DND-41 (cell line): ENCODE results near the gene CSRP2.

Source experiments
- ATAC-seq: fragments of 200-7000 bp; cut with Tn5 transposase; 3 replicates; pipeline ENCODE4 v1.9.1; 2021; ENCODE audit warnings: low read depth; ENCODE audit not compliant: insufficient read depth
- DNase-seq: peaks from one replicate; pipeline ENCODE4 v3.0.0-alpha.2; 2020
- H2AFZ ChIP-seq: 2 replicates; pipeline ENCODE4 v1.6.0; 2012; ENCODE audit warnings: low read depth, low read length
- H3K27ac ChIP-seq: 2 replicates; pipeline ENCODE4 v1.5.1; 2012; ENCODE audit warnings: low read length, inconsistent platforms
- H3K27me3 ChIP-seq: fragments of 200-600 bp; sonication (generic); 2 replicates; pipeline ENCODE4 v1.6.0; 2012; ENCODE audit warnings: low read length, mild to moderate bottlenecking, inconsistent platforms; ENCODE audit not compliant: insufficient read depth, poor library complexity
- H3K36me3 ChIP-seq: 2 replicates; pipeline ENCODE4 v1.5.1; 2012; ENCODE audit warnings: low read length, inconsistent platforms; ENCODE audit not compliant: insufficient read depth
- H3K4me1 ChIP-seq: 2 replicates; pipeline ENCODE4 v1.5.1; 2012; ENCODE audit warnings: mild to moderate bottlenecking, low read length; ENCODE audit not compliant: insufficient read depth
- H3K4me2 ChIP-seq: 2 replicates; pipeline ENCODE4 v1.6.0; 2012; ENCODE audit warnings: mild to moderate bottlenecking, moderate library complexity, low read length, inconsistent platforms; ENCODE audit not compliant: insufficient read depth
- H3K4me3 ChIP-seq, 2 experiments: fragments of 200-600 bp in 1 of 2; shearing (Covaris generic) in 1 of 2; 2 replicates each; pipeline ENCODE4 v1.5.1; 2012 to 2016; ENCODE audit warnings: inconsistent platforms in 2 of 2, low read length in 2 of 2, mild to moderate bottlenecking in 2 of 2, low read depth in 1 of 2, moderate library complexity in 1 of 2
- H3K79me2 ChIP-seq: 2 replicates; pipeline ENCODE4 v1.6.0; 2012; ENCODE audit warnings: low read length, inconsistent platforms; ENCODE audit not compliant: insufficient read depth
- H3K9ac ChIP-seq: 2 replicates; pipeline ENCODE4 v1.6.0; 2012; ENCODE audit warnings: low read depth, mild to moderate bottlenecking, inconsistent platforms, low read length, moderate library complexity
- H3K9me3 ChIP-seq: 2 replicates; pipeline ENCODE4 v1.5.1; 2012; ENCODE audit warnings: low read length, moderate library complexity, mild to moderate bottlenecking, inconsistent platforms; ENCODE audit not compliant: insufficient read depth, severe bottlenecking
- H4K20me1 ChIP-seq: 2 replicates; pipeline ENCODE4 v1.6.0; 2012; ENCODE audit warnings: low read length; ENCODE audit not compliant: insufficient read depth
- CTCF ChIP-seq: IDR thresholded peaks from 2 replicates; pipeline ENCODE4 v1.5.1; 2012; ENCODE audit warnings: borderline replicate concordance, low read length, moderate library complexity, mild to moderate bottlenecking; ENCODE audit not compliant: poor library complexity, severe bottlenecking; ENCODE audit errors: extremely low read depth
- EZH2 ChIP-seq: IDR thresholded peaks from 3 replicates; pipeline ENCODE4 v1.6.1; 2012; ENCODE audit warnings: borderline replicate concordance, low read depth, mild to moderate bottlenecking, moderate library complexity, low read length, inconsistent platforms; ENCODE audit not compliant: severe bottlenecking

The CSRP2 gene

GRCh38 chr12:76879710-76880518 lies 1.1 kb upstream of the CSRP2 start:
- no peak overlapping the region for H2AFZ ChIP-seq
- H3K27me3 ChIP-seq, result peaks cover 2% of the 10 kb centered on the region
- TF ChIP-seq CTCF, result no peak
- H3K27ac ChIP-seq, result no peak overlapping the region
- ATAC-seq (no peak), DNase-seq (no peak)
- no peaks in the 10 kb centered on the region for H4K20me1 ChIP-seq
- no peaks in the 10 kb centered on the region for H3K4me1 ChIP-seq
- H3K9me3 ChIP-seq, result no peaks in the 10 kb centered on the region
- H3K4me3 ChIP-seq, result no peak overlapping the region
- H3K79me2 ChIP-seq, result no peaks in the 10 kb centered on the region
- H3K36me3 ChIP-seq, result no peaks in the 10 kb centered on the region
- H3K4me2 ChIP-seq, result no peak overlapping the region
- H3K9ac ChIP-seq, result no peak overlapping the region

- peaks cover 2% of the 10 kb centered on the region for H3K27me3 ChIP-seq
- ATAC-seq, result no peak
- H3K9ac ChIP-seq, result no peak overlapping the region
Observed at GRCh38 chr12:76878099-76878898, 520 bp downstream of the CSRP2 start.

GRCh38 chr12:76876696-76877229 lies 2.1 kb downstream of the CSRP2 start:
- no peaks in the 10 kb centered on the region for H3K79me2 ChIP-seq
- no peak overlapping the region for H3K4me3 ChIP-seq
- H3K9ac ChIP-seq, result no peak overlapping the region
- ATAC-seq, result no peak
- no peak overlapping the region for H3K27ac ChIP-seq
- H3K4me1 ChIP-seq, result no peaks in the 10 kb centered on the region
- no peaks in the 10 kb centered on the region for H3K36me3 ChIP-seq
- H3K27me3 ChIP-seq, result peaks cover 2% of the 10 kb centered on the region
- no peaks in the 10 kb centered on the region for H3K9me3 ChIP-seq
- no peak overlapping the region for H2AFZ ChIP-seq
- no peaks in the 10 kb centered on the region for H4K20me1 ChIP-seq
- H3K4me2 ChIP-seq, result no peak overlapping the region
- TF ChIP-seq CTCF (no peak), EZH2 (no peak)
- no peak for DNase-seq

More at GRCh38 chr12:76878099-76878898, 520 bp downstream of the CSRP2 start:
- Histone ChIP-seq H3K9me3 (no peaks in the 10 kb centered on the region), H2AFZ (no peak overlapping the region), H3K4me2 (no peak overlapping the region), H3K79me2 (no peaks in the 10 kb centered on the region), H3K36me3 (no peaks in the 10 kb centered on the region), H3K4me1 (no peaks in the 10 kb centered on the region), H3K27ac (no peak overlapping the region), H3K4me3 (no peak overlapping the region), H4K20me1 (no peaks in the 10 kb centered on the region)
- no peak for DNase-seq
- TF ChIP-seq CTCF, result no peak
- no peak for TF ChIP-seq EZH2
